CD14-positive monocyte (primary cell): ENCODE data around the gene BRIP1. TPM values are rescaled to one million over a fixed set of nuclear protein-coding genes. Genes with fewer than 3 reads are reported as not detected.

Experiments
- DNase-seq, 3 donors: peaks; one replicate each; pipeline ENCODE4 v3.0.0-alpha.2; 2011 to 2022
- H2AFZ ChIP-seq: 2 replicates; pipeline ENCODE4 v1.6.0; 2012; ENCODE audit warnings: mild to moderate bottlenecking, low read depth, low read length, inconsistent platforms; ENCODE audit not compliant: insufficient read depth, poor library complexity, severe bottlenecking
- H3K27ac ChIP-seq, 2 donors: 1 replicate in 1 of 2; 2 replicates in 1 of 2; pipeline ENCODE4 v1.5.1; 2012 to 2013; ENCODE audit warnings: low read length in 2 of 2, control low read depth in 1 of 2, inconsistent platforms in 1 of 2, low read depth in 1 of 2, mild to moderate bottlenecking in 1 of 2
- H3K27me3 ChIP-seq, 2 donors: one replicate each; pipeline versions ENCODE4 v1.6.0 to v1.6.1; 2011 to 2013; ENCODE audit warnings: low read length in 2 of 2; ENCODE audit not compliant: control insufficient read depth in 2 of 2, insufficient read depth in 2 of 2
- H3K36me3 ChIP-seq, 2 donors: replicated peaks in 1 of 2; 1 replicate in 1 of 2; 2 replicates in 1 of 2; pipeline versions ENCODE4 v1.5.1 to v1.6.1; 2012 to 2013; ENCODE audit warnings: low read length in 2 of 2, control low read depth in 1 of 2, inconsistent platforms in 1 of 2, mild to moderate bottlenecking in 1 of 2; ENCODE audit not compliant: insufficient read depth in 2 of 2, control insufficient read depth in 1 of 2
- H3K4me1 ChIP-seq, 2 donors: 1 replicate in 1 of 2; 2 replicates in 1 of 2; pipeline versions ENCODE4 v1.5.1 to v1.6.1; 2012 to 2013; ENCODE audit warnings: low read length in 2 of 2, control low read depth in 1 of 2, inconsistent platforms in 1 of 2, mild to moderate bottlenecking in 1 of 2, moderate library complexity in 1 of 2; ENCODE audit not compliant: insufficient read depth in 2 of 2, control insufficient read depth in 1 of 2
- H3K4me2 ChIP-seq: replicated peaks from 2 replicates; pipeline ENCODE3; 2012; ENCODE audit warnings: low read length, moderate library complexity, mild to moderate bottlenecking; ENCODE audit not compliant: poor library complexity, severe bottlenecking; ENCODE audit errors: extremely low read depth
- H3K4me3 ChIP-seq, 3 experiments: fragments of 200-600 bp in 1 of 3; sonication (generic) in 1 of 3; replicated peaks in 1 of 3; 1 replicate in 2 of 3; 2 replicates in 1 of 3; pipeline ENCODE4 v1.5.1; 2011 to 2013; ENCODE audit warnings: low read length in 3 of 3, mild to moderate bottlenecking in 3 of 3, control low read depth in 2 of 3, low read depth in 2 of 3, inconsistent platforms in 1 of 3, moderate library complexity in 1 of 3
- H3K79me2 ChIP-seq: 2 replicates; pipeline ENCODE4 v1.6.0; 2012; ENCODE audit warnings: mild to moderate bottlenecking, control low read depth, inconsistent platforms, low read length, moderate library complexity; ENCODE audit not compliant: insufficient read depth
- H3K9ac ChIP-seq: 2 replicates; pipeline ENCODE4 v1.6.0; 2017; ENCODE audit warnings: low read length, mild to moderate bottlenecking; ENCODE audit not compliant: insufficient read depth, poor library complexity, severe bottlenecking
- H3K9me3 ChIP-seq, 2 donors: replicated peaks in 1 of 2; 1 replicate in 1 of 2; 2 replicates in 1 of 2; pipeline versions ENCODE4 v1.5.1 to v1.6.1; 2012 to 2013; ENCODE audit warnings: low read length in 2 of 2, control low read depth in 1 of 2; ENCODE audit not compliant: control insufficient read depth in 1 of 2, insufficient read depth in 1 of 2
- H4K20me1 ChIP-seq: 2 replicates; pipeline ENCODE4 v1.6.0; 2012; ENCODE audit warnings: mild to moderate bottlenecking, low read length, control low read depth, moderate library complexity; ENCODE audit not compliant: insufficient read depth
- H3K27ac Mint-ChIP-seq, 7 donors: one replicate each; pipeline ENCODE4 v1.8.0; 2020; ENCODE audit warnings: mild to moderate bottlenecking in 7 of 7, mixed read lengths in 7 of 7, moderate library complexity in 6 of 7, inconsistent platforms in 2 of 7
- H3K27me3 Mint-ChIP-seq, 3 donors: one replicate each; pipeline ENCODE4 v1.8.0; 2021 to 2022; ENCODE audit warnings: low read depth in 3 of 3, mild to moderate bottlenecking in 3 of 3, mixed read lengths in 3 of 3, moderate library complexity in 3 of 3, inconsistent platforms in 1 of 3
- H3K36me3 Mint-ChIP-seq, 2 donors: one replicate each; pipeline ENCODE4 v1.8.0; 2020; ENCODE audit warnings: mixed read lengths in 2 of 2, inconsistent platforms in 1 of 2, mild to moderate bottlenecking in 1 of 2
- H3K4me1 Mint-ChIP-seq: one replicate; pipeline ENCODE4 v1.8.0; 2020; ENCODE audit warnings: mild to moderate bottlenecking, mixed read lengths
- H3K4me3 Mint-ChIP-seq, 2 donors: one replicate each; pipeline ENCODE4 v1.8.0; 2020; ENCODE audit warnings: mild to moderate bottlenecking in 2 of 2, mixed read lengths in 2 of 2, moderate library complexity in 1 of 2
- H3K9me3 Mint-ChIP-seq, 7 donors: one replicate each; pipeline ENCODE4 v1.8.0; 2020 to 2022; ENCODE audit warnings: mixed read lengths in 7 of 7, mild to moderate bottlenecking in 6 of 7, moderate library complexity in 6 of 7, inconsistent platforms in 2 of 7
- CTCF ChIP-seq: fragments of 200-600 bp; IDR thresholded peaks from one replicate; pipeline ENCODE4 v1.8.0; 2022; ENCODE audit warnings: antibody characterized with exemption, mild to moderate bottlenecking
- WGBS: methylation state at CpG from one replicate; pipeline ENCODE4 v1.1.5; 2013; ENCODE audit warnings: missing lambda C conversion rate; ENCODE audit not compliant: insufficient coverage; 5-methylcytosine and 5-hydroxymethylcytosine counted together
- intact Hi-C, 2 donors: fragments of 100-400 bp; cut with micrococcal nuclease; formaldehyde crosslinking; loops; one replicate each; pipeline versions ENCODE4 v1.15.0 to v1.15.1; 2023
- polyA plus RNA-seq, 3 donors: library from polyadenylated mRNA; depleted of rRNA in 1 of 3; unstranded in 2 of 3; stranded (reverse) in 1 of 3; fragments of 300-500 nt in 2 of 3; fragments of >200 nt in 1 of 3; fragmentation: Illumina TruSeq in 2 of 3; gene quantifications; 1 replicate in 2 of 3; 2 replicates in 1 of 3; pipeline ENCODE4 v1.2.3, GENCODE V29; 2012 to 2021

BRIP1 gene
- polyA plus RNA-seq, 3 donors: 0.11 to 0.12 TPM; not detected in 1

DNA sequence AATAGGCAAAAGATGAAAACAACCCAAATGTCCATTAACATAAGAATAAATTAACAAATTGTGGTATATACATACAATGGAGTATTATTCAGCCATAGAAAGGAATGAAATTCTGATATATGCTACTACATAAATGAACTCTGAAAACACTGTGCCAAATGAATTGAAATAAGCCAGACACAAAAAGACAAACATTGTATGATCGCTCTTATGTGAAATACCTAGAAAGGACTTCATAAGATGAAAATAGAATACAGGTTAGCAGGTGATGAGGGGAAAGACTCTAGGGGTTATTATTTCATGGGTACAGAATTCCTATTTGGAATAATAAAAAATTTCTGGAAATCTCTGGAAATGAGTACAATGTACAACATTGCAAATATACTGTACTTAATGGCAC is 80.2 kb downstream of the BRIP1 start:
- H3K27ac Mint-ChIP-seq: no peak overlapping the region
- H3K79me2 ChIP-seq: no peaks in the 10 kb centered on the region
- peaks cover 0 to 5% (median 4%) of the 10 kb centered on the region in 7 donors for H3K9me3 Mint-ChIP-seq
- no peaks in the 10 kb centered on the region for H3K27me3 ChIP-seq
- no peaks in the 10 kb centered on the region for H3K4me1 Mint-ChIP-seq
- H4K20me1 ChIP-seq: no peaks in the 10 kb centered on the region
- DNase-seq: no peak
- no peaks in the 10 kb centered on the region for H3K9me3 ChIP-seq
- TF ChIP-seq CTCF: no peak
- H3K27ac ChIP-seq: no peak overlapping the region
- peaks cover 0 to 1% (median 0%) of the 10 kb centered on the region in 3 donors for H3K27me3 Mint-ChIP-seq
- H3K4me3 Mint-ChIP-seq: no peak overlapping the region
- no peaks in the 10 kb centered on the region for H3K36me3 ChIP-seq
- no peak overlapping the region for H3K4me2 ChIP-seq
- no peak overlapping the region for H3K9ac ChIP-seq
- peaks cover 10 to 16% of the 10 kb centered on the region in 2 donors for H3K36me3 Mint-ChIP-seq
- no peaks in the 10 kb centered on the region for H3K4me1 ChIP-seq
- H3K4me3 ChIP-seq: no peak overlapping the region
- intact Hi-C loops: no loop called here
- WGBS: no CpG with 5 or more reads among the region's 1 CpG
- H2AFZ ChIP-seq: no peak overlapping the region

GRCh38 chr17:61782683-61783082 is 80.6 kb downstream of the BRIP1 start:
- no peak overlapping the region for H3K27ac Mint-ChIP-seq
- peaks cover 0 to 2% (median 2%) of the 10 kb centered on the region in 7 donors for H3K9me3 Mint-ChIP-seq
- no peak overlapping the region for H3K4me3 Mint-ChIP-seq

More at GRCh38 chr17:61782683-61783082, 80.6 kb downstream of the BRIP1 start:
- no CpG with 5 or more reads among the region's 1 CpG for WGBS
- H3K79me2 ChIP-seq: no peaks in the 10 kb centered on the region
- no peaks in the 10 kb centered on the region for H3K4me1 Mint-ChIP-seq
- no peaks in the 10 kb centered on the region for H3K9me3 ChIP-seq
- H3K4me3 ChIP-seq: no peak overlapping the region
- H3K27ac ChIP-seq: no peak overlapping the region
- DNase-seq: no peak
- no peaks in the 10 kb centered on the region for H3K27me3 ChIP-seq
- H3K9ac ChIP-seq: no peak overlapping the region
- intact Hi-C loops: no loop called here
- H2AFZ ChIP-seq: no peak overlapping the region
- no peak for TF ChIP-seq CTCF
- no peaks in the 10 kb centered on the region for H3K36me3 ChIP-seq
- H4K20me1 ChIP-seq: no peaks in the 10 kb centered on the region
- peaks cover 7 to 15% of the 10 kb centered on the region in 2 donors for H3K36me3 Mint-ChIP-seq
- peaks cover 0 to 1% (median 0%) of the 10 kb centered on the region in 3 donors for H3K27me3 Mint-ChIP-seq
- no peak overlapping the region for H3K4me2 ChIP-seq
- no peaks in the 10 kb centered on the region for H3K4me1 ChIP-seq
